OCI-LY1 (cell line): ENCODE data around the gene HSPBAP1.

ENCODE experiments used
- CTCF ChIP-seq: fragments of 200-600 bp; sonication (generic), shearing (Covaris generic); IDR thresholded peaks from 2 replicates; pipeline ENCODE4 v1.5.1; 2017; ENCODE audit warnings: mild to moderate bottlenecking, antibody characterized with exemption, low read length, moderate library complexity, mixed read lengths
- EZH2 ChIP-seq: fragments of 200-600 bp; sonication (generic), shearing (Covaris generic); IDR thresholded peaks from 2 replicates; pipeline ENCODE4 v1.8.0; 2017; ENCODE audit warnings: borderline replicate concordance, mixed run types, mild to moderate bottlenecking, antibody characterized with exemption, low read length, moderate library complexity, mixed read lengths

DNA sequence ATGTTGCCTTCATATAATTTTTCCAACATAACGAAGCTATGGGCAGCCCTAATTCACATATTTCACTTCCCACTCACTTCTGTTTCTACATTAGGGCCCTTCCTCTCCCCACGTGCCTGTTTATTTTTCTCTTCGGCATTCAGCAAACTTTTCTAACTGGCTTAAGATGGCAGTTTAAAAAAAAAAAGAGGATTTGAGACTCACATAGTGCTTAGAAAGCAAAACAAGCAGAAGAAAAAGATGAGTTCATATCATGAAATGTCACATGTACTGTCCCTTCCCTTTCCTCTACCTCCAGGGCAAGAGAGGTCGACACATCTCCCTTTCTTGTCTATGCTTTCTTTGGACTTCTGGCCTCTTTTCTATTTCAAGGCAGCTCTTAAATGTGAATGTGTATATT, 31.8 kb upstream of the HSPBAP1 start:
- TF ChIP-seq CTCF (no peak), EZH2 (no peak)
